Stimulated activated CD4-positive, alpha-beta T cell treated with anti-CD3 and anti-CD28 coated beads, Interleukin-15, amount 100 ng/mL, for 1 hour (primary cell): ENCODE results near the gene SPSB2.

Experiments
- DNase-seq, 2 donors: peaks; one replicate each; pipeline ENCODE4 v3.0.0-alpha.2; 2020; ENCODE audit warnings: low read depth in 1 of 2, low spot score in 1 of 2

SPSB2 gene

GRCh38 chr12:6833189-6833890, 39.8 kb downstream of the SPSB2 start:
- no peak for DNase-seq

DNA sequence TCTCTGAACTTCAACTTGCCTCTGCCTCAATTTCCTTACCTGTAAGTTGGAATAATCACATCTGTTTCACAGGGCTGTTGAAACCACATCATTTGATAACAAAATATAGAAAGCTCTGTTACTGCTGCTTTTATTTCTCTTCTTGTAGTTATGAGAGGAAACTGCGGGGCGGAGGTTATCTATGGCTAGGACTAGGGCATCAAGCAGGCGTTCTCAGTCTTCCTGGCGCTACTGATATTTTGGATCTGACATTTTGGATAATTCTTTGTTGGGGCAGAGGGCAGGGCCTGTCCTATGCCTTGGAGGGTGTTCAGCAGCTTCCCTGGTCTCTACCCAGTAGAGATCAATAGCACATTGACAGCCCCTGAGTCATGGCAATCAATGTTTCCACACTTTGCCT, 41.0 kb downstream of the SPSB2 start:
- no peak for DNase-seq

GRCh38 chr12:6831450-6831995, 41.6 kb downstream of the SPSB2 start:
- no peak for DNase-seq

- DNase-seq: no peak
Measured at GRCh38 chr12:6830999-6831398, 42.1 kb downstream of the SPSB2 start.

DNA sequence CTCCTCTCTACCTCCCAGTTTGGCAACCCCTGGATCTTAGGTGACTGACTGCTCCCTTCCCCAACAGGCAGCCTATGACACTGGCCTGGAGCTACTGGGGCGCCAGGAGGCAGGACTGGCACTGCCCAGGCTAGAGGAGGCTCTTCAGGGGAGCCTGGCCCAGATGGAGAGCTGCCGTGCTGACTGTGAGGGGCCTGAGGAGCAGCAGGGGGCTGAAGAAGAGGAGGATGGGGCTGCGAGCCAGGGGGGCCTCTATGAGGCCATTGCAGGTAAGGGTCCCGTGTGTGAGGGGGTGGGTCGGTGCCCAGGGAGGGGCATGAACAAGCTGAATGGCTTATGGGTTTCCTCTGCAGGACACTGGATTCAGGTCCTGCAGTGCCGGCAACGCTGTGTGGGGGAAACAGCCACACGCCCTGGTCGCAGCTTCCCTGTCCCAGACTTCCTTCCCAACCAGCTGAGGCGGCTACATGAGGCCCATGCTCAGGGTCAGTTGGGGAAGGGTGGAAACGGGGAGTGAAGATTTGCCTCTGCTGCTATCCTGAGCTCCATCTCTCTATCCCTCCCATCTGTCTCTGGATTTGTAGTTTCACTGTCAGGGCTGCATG, 42.7 kb downstream of the SPSB2 start:
- no peak for DNase-seq

DNA sequence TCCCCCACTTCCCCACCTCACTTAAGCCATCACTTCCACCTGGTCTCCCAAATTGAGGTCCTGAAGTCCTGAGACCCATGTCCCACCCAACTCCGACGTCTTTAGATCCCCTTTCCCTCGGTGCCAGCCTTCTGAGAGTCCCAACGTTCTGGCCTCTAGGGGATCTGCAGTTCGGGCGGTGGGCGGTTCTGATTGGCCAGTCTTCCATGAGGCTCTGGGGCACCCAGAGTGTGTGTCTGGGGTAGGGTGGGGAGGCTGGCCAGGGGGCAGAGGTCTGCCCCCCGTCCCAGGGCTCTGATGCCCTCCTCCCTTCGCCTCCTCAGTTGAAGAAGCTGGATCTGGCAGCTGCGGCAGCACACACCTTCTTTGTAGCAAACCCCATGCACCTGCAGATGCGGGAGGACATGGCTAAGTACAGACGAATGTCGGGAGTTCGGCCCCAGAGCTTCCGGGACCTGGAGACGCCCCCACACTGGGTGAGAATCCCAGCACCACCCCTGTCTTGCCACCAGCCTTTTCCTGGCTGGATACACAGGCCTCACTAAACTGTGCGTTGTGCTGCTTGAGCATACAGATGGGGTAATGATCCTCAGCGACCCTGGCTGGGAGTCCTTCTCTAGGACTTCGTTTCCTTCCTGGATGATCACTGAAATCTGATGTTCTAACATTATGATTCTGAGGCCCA, 43.4 kb downstream of the SPSB2 start:
- DNase-seq: no peak

GRCh38 chr12:6828781-6829535, 44.1 kb downstream of the SPSB2 start:
- DNase-seq: peak in 1 of 2 donors; percentile 47

DNA sequence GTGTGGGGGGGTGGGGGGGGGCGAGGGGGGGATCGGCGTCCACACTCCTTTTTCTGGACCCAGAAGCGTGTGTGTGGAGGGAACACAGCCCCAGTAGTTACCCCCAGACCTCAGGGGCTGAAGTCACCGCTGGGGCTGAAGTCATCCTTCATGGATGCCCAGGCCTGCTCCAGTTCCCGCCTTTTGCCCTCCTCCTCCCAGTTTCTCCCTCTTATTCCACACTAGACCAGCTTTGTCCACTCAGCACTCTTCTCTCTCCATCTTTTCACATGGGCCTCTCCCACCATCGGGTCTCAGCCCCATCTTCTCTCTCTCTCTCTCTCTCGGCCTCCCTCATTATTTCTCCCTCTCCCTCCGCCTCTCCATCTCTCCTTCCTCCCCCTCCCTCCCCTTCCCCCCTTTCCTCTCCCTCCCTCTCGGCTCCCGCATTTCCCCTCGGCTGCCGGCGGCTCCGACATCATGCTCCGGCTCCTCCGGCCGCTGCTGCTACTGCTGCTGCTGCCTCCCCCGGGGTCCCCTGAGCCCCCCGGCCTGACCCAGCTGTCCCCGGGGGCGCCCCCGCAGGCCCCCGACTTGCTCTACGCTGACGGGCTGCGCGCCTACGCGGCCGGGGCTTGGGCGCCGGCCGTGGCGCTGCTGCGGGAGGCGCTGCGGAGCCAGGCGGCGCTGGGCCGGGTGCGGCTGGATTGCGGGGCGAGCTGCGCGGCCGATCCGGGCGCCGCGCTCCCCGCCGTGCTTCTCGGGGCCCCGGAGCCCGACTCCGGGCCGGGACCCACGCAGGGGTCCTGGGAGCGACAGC, 44.9 kb downstream of the SPSB2 start, which contains the start of gene P3H3:
P3H3 (plus strand) TSS at position 426 of the 799 bp plus-strand sequence; CDS start at position 460, 34 bp downstream.
- no peak for DNase-seq

DNA sequence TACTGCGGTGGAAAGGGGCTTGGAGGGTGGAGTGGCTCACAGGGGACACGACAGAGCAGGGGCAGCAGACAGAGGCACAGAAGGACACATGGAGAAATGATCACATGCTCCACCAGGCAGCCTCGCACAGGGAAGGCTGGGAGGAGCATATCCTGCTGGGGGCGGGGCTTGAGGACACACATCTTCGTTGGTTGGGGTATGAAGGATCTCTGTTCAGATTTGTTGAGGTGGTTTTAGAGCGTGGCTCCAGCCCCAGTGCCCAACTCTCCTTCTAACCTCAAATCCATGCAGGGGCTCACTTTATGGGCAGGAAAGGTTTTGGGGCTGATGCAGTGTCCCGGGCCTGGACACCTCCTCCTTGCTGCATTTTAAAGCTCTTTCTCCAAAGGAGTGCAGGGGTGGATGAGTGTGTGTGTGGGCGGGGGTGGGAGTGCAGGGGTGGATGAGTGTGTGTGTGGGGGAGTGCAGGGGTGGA, 45.6 kb downstream of the SPSB2 start:
- peak in 1 of 2 donors; percentile 30 for DNase-seq

DNA sequence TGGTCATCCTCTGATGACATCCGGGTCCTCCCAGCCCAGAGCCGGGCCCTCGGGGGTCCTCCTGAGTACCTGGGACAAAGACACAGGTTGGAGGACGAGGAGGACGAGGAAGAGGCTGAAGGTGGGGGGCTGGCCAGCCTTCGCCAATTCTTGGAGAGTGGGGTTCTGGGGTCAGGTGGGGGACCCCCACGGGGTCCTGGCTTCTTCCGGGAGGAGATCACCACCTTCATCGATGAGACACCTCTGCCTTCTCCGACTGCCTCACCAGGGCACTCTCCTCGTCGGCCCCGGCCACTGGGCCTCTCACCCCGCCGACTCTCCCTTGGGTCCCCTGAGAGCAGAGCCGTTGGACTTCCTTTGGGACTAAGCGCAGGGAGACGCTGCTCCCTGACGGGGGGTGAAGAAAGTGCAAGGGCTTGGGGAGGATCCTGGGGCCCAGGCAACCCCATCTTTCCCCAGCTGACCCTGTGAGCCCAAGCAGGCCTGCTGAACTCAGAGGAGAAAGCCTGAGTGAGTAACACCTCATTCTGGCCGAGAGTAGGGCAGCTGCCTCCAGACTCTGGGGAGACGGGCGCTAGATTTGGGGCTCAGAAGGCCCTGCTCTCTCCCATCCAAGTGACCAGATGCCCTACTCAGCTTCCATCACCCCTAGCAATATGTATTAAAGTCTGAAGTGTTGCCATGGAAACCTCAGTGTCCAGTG, 46.2 kb downstream of the SPSB2 start:
- DNase-seq: no peak

DNA sequence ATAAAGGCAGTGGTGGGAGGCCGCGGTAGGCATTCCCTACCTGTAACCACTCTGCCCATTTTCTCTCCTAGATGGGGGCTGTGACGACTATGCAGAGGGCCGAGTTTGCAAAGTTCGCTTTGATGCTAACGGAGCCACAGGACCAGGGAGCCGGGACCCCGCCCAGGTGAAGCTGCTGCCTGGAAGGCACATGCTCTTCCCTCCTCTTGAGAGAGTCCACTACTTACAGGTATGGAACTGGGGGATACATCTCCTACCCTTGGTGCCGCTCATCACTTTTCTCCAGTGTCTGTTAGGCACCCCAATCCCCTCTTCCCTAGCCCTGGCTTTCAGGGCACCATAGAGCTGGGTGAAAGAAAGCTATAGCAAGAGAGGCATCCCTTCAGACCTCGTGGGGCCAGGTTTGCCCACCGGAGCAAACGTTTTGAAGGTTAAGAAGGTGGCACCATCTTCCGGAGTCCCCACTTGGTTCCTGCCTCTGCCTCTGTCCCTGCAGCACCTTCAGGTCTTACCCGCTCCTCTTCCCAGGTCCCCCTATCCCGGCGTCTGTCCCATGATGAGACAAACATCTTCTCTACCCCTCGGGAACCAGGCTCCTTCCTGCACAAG, 46.9 kb downstream of the SPSB2 start:
- no peak for DNase-seq

- DNase-seq: peak; percentile 70 to 74
Measured at GRCh38 chr12:6825398-6826124, 47.5 kb downstream of the SPSB2 start.

GRCh38 chr12:6824901-6825381, 48.2 kb downstream of the SPSB2 start:
- DNase-seq: no peak

GRCh38 chr12:6824085-6824775, 48.9 kb downstream of the SPSB2 start:
- DNase-seq: no peak

- no peak for DNase-seq
Measured at GRCh38 chr12:6823182-6824084, 49.7 kb downstream of the SPSB2 start.

- no peak for DNase-seq
Measured at GRCh38 chr12:6822426-6823135, 50.5 kb downstream of the SPSB2 start.
